Measurements from ENCODE around the gene EBF3.
A peak's percentile ranks its signal among the peaks of the same experiment; 100 is the strongest.

The EBF3 gene

DNA sequence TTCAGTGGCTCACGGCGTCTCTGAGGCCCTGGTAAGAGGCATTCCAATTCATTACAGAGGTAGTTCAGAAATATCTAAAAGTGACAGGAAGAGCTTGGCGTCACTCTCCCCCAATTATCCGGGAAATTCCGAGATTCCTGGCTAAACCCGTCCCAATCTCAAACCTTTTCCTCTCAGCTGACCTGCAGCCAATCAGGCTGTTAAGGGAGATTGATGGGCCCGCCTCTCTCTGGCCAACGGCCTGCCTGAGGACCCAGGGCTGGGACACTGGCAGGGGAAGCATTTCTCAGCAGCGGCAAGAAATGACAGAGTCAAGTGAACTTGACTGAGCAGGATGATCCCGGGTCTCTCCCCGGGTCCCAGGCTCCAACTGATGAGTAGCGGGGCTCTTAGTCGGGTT, 72.3 kb downstream of the EBF3 start:
- no peak for DNase-seq (ENCODE audit: low spot score)

DNA sequence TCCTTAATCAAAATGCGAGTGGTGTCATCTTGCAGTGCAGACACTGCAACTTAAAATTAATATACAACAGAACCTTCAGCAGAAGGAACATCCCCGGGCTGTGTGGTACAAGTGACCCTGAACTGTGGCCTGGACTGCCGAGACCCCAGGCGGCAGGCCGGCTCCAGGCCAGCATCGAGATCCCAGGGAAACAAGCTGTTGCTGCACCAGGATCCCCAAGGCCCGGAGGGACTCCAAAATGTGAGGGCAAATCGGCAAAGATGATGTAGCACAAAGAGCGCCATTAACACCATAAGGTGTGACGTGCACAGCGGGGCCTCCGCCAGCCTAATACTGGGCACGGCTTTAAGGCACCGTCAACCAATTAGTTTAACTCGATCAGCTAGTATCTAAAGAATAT, 73.9 kb downstream of the EBF3 start:
- no peak for DNase-seq (ENCODE audit: low spot score)

DNA sequence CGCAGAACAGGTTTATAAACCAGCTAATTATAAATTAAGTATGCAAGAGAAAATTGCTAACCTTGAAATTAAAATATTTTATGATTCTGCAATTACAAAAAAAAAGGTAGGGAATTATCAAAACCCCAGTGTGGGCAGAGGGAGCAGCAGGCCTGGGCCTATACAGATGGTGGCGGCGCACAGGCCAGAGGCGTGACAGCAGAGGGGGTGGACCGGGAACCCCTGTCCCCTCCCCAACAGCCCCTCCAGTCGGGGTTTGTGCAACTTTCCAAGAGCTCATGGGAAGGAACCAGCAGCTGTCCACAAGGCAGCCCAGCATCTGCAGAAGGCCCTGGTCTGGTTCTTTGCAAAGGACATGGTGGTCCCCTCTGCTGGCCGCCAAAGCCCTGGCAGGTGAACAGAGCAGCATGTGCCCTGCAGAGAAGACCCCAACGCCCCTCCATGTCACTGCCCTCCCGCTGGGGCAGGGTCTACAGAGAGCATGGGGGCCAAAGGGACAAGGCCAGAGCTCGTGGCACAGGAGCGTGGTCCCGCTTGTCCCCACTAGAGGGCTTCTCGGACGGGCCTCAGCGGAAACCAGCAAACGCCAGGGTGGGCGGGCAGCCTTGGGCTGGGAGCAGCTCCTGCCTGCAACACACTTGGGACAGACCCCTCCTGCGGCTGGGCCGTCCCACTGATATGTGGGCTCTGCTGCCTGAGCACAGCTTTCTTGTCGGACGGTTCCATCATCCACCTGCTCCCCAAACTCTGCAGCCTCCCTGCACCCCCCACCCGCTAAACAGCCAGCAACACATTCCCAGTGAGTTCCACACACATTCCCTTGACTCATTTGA, 75.1 kb downstream of the EBF3 start:
- peak; percentile 38 for DNase-seq (ENCODE audit: low spot score)

DNA sequence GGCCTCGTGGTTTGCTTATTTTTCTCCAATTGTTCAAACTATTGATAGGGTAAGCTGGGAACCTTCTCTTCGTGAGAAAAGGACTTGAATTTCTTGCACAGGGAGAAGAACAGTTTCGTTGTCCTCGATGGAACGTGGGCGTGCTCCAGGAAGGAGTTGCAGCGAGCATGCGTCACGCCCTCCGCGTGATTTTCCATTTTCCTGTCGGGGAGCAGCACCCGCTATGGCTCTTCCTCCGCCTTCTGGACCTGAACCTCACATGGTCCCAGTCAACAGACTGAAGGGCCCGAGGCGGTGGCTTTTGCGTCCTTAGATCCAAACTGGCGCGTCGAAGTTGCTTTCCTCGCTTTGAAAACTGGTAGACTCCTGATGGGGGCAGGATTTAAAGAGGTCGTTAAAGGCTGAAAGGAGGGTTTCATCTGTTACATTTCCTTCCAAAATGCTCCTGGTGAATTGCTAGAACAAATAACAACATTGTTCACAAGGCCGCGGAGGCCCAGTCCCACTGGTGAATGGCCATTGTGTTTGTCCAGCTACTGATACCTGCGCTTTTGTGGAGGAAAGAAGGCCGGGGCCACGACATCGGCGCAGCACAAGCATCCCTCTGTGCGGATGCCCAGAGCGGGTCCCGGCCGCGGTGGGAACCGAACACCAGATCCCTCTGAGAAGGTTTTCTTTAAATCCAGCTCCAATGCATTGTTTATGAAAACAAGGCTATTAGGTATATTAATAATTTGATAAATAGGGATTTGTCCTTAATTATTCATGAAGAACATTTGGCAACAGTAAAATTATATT, 75.9 kb downstream of the EBF3 start:
- no peak for DNase-seq (ENCODE audit: low spot score)

DNA sequence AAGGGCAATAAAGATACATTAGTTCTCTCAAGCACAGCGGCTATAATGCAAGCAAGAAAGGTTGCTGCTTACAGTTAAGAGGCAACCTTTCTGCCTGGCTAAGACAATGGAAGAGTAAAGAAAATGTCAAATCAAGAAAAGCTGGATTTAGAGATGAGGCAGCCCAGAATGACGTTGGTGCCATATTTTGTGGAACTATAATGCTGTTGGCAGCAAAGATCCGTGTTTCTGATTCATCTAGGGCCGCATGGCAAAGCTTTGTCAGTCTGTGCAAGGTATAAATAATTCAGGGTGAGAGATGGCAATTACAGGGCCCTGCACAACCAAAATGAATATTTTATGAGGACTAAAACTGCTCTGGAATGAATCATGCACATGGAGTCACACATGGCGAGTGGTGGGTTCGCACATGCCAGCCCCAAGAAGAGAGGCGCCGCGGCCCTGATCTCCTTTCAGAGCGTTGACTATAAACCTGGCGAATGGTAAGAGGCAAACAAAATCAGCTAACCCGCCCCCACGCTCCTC, 76.6 kb downstream of the EBF3 start:
- no peak for DNase-seq (ENCODE audit: low spot score)

DNA sequence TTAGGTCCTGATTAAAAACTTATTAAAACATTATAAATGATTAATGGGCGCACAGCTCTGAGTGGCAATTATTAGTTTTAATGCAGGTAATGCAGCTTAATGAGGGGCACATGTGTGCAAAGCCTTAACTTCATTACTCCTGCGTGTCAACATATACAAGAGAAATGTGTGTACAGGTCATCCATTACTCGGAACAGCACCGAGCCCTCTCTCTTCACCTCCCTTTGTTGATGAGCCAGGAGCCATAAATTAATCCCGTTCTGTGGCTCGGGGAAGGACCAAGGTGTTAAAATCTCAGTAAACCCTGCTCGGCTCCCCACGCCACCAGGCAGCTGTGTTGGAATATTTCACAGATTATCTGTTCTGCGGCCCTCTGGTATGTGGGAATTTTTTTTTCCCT, 77.8 kb downstream of the EBF3 start:
- DNase-seq (ENCODE audit: low spot score): no peak

DNA sequence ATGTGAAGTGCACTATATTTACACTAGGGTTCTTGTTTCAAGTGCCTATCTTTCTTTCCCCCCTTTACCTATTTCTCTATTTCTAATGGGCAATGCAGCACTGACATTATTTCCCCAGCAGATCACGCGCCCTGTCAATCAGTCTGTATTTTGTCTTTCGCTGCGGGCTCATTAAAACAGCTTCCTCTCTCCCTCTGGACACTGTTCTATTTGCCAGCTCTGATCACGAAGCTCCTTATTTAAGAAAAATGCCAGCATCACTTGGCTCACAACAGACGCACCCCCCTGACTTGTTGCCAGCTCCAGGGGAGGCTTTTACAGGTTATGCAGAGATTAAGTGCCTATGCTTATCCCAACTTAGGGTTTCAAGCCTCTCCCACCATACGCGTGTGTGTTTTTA, 78.5 kb downstream of the EBF3 start:
- DNase-seq (ENCODE audit: low spot score): no peak

DNA sequence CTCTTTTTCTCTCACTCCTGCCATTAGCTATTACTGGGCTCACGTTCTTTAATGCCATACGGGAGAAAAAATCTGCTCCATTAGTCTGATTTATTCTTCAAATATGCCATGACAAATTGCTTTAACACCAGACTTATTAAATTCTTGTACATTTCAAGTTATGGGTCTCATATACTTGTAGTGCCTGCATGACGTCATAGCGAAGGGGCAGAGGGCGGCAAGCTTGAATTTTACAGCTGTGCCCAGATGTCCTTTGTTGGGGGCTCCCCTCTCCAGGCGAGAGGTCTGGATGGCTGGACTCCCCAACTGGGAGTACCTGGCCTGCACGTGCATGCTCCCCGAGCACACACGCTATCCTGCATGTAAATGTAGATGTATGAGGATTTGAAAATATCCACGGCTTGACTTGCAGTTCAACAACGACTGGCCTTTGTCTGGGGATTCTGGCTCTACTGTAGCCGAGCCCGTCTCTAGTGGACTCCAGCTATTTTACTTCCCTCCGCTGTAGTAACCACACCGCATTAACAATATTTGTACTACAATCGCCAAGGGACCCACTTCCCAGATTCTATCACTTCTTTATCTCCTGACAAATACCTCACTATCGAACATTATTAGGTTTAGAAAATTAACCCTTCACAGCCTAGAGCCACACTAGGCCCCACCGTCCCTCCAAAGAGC, 79.5 kb downstream of the EBF3 start:
- DNase-seq (ENCODE audit: low spot score): no peak

DNA sequence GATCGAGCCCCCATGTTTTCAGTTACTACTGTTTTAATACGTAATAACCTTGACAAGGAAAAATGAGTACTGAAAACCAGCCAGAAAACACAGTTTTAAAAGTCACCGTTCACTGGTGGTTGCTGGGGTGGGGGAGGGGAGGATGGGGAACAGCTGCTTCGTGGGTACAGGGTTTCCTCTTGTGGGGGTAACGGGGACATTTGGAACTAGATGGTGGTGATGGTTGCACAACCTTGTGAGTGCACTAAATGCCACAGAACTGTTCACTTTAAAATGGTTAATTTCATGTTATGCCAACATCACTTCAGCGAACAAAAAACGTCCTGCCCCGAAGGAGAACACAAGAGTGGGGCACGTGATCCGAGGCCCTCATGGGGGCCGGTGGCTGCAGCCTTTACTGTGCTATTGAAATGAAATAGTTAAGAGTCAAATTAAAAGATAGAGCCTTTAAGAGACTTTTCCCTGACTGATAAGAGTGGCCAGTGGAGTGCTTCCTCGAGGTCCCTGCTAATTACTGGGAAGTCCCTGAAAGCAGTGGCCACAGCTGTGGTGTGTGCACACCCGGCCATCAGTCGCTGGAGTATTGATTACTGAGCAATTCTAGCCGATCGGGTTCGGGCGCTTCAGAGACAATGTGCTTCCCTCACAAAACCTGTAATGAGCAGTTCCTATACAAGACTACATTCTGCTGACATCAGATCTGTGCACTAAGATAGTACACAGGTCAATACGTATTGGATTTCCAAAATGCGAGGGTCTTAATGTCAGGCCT, 80.3 kb downstream of the EBF3 start:
- no peak for DNase-seq (ENCODE audit: low spot score)

DNA sequence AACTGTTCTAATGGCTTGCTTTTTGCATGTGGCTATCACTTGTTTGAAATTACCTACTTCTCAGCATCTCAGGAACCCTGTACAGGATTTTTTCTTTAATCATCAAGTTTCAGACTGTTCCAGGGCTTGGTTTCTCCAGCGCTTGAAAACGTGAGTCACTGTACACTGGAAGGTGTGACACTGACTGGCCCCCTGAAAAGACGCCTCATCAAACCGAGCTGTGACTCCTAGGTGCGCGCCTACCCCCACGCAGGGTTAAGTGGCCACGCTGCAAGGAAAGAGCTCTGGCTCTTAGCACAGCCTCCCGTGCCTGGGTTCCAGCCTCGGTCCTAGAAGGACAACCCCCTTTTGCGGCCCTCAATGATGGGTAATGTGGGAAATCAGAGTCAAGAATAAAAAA, 81.0 kb downstream of the EBF3 start:
- no peak for DNase-seq (ENCODE audit: low spot score)

DNA sequence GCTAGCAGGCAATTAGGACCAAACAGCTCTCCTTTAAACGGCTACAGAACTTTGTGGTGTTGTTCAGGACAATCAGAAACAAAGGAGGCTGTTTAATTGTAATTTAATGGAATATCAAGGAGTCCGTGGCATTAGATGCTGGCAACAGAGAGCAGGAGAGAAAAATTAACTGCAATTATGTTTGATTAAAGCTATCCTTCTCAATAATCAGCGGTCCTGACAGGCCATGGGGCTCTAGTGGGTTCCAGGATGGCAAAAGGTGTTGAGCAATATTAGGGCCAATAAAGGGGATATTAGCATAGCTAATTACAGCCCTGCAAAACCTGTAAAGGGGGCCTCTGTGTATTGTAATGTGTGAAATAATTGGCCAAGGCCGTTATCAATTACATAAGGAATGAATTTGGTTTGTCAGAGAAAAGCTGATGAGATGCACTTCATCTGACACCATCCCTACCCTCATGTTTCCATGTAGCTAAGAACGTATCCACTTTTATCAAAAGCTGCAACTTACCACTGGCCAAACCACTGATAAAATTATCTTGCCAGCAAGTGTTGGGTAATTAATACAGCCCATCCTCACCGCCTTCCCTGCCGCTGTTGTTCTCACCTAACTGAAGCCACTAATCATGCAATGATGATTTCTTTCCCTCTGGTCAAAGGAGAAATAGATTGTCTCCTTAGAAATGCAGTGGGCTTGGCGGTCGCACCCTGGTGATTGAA, 81.6 kb downstream of the EBF3 start:
- no peak for DNase-seq (ENCODE audit: low spot score)

DNA sequence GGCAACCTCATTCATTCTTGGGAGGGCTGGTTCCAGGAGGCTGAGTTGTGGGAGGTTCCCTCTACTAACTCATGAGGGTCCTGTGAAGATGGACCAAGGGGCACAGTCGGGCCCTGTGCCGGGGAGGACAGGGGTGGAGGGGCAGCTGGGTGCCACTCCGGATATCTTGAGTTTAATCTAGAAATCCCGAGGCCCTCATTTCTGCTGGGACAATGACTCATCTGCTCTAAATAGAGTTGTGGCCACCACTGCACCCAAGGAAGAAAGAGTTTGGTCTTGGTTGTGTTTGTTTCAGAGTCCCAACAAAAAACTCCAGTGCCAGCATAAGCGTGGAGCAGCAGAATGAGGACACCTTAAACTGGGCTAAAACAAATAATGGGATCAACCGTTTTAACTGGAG, 82.4 kb downstream of the EBF3 start:
- no peak for DNase-seq (ENCODE audit: low spot score)

DNA sequence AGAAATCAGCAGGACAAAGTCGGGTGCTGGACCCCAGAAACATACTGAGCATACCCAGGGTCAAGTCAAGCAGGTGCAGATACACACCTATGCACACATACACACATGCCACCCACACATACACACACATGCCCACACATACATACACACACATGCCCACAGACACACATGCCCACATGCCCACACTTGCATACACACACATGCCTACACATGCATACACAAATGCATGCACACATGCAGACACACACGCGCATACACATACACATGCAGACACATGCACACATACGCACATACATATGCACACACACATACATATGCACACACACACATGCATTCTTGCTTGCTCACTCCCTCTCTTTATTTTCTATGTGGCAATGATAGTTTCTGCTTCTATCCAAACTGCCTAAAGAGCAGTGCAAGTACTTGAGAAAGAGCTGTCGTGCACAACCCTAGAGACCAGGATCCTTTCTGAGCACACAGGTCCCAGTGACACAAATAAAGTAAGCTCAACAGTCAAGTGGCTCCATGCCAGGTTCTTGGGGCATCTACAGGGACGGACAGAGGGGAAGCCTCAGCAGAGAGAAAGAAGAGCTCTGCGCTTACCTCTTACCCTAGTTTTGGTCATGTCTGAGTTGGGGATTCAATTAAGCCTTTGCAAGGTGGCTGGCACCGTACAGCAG, 83.7 kb downstream of the EBF3 start:
- DNase-seq (ENCODE audit: low spot score): no peak

DNA sequence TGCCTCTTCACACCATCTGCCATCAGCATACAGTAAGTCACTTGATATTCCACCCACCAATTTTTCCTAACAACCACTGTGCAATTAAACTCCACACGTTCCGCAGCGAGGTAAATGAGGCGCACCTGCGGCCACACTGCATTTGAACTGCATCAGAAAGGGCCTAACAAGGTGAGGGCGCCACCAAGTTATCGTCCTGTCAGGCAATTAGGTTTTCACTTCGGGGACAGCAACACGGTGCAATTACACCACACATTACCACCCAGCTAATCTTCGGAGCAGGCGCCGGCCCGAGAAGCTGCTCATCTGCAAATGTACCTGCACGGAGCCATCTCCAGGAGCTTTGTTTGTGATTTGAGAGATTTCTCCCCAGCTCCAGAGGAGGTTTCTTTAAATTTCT, 84.4 kb downstream of the EBF3 start:
- no peak for DNase-seq (ENCODE audit: low spot score)

DNA sequence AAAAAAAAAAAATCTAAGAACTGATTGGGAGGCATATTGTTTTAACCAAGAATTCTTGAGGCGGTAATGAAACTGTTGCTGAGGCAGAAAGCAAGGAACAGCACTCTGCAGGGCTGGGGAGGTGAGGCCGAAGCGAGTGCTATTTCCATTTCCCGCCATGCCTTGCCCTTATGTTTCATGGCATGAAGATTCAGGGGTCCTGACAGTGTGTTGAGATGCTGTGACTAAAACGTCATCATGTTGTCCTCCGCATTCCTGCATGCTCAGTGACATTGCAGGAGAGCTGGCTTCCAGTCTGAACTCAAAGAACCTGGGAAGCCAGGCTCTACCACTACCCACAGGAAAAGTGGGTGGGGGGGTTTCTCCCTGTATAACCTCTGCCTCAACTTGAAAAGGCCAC, 85.2 kb downstream of the EBF3 start:
- no peak for DNase-seq (ENCODE audit: low spot score)

DNA sequence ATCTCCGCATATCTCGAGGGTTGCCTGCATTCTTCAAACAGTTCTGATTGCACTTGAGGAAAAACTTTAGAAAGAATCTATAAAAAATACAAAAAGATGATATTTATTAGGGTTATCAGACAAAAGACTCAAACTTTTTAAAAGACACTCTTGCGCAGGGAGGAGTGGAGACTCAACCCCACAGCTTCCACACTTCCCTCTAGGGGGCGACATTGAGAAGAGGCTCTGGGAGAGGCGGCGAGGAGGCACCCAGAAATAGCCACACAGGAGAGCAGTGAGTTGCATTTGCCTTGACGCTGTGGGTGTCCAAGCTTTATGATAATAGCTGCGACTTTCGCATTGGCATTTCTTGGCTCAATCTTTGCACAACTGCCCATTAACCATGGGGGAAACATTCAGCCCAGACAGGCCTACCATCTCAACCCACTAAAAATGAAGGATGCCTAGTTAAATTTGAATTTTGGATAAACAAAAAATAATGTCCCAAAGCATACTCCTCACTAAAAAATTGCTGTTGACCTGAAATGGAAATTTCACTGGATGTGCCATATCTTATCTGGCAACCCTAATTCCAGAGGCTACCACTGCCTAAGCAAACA, 86.2 kb downstream of the EBF3 start:
- peak; percentile 12 for DNase-seq (ENCODE audit: low spot score)

DNA sequence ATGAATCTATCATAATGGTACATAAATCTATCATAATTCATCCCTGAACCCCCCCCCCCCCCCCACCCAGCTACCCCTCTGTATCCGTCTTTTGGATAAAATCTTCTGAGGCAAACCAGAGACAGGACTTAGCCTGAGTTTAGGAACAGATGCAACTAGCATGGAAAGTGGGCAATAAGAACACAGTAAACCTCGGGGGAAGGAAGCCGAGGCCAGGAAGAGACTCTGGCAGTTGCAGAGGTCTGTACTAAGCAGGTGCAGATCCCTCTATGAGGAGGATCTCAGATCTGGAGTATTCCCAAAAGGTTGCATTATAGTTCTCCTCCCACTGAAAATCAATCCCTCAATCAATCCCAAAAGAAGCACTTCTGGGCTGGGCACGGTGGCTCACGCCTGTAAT, 87.2 kb downstream of the EBF3 start:
- no peak for DNase-seq (ENCODE audit: low spot score)

DNA sequence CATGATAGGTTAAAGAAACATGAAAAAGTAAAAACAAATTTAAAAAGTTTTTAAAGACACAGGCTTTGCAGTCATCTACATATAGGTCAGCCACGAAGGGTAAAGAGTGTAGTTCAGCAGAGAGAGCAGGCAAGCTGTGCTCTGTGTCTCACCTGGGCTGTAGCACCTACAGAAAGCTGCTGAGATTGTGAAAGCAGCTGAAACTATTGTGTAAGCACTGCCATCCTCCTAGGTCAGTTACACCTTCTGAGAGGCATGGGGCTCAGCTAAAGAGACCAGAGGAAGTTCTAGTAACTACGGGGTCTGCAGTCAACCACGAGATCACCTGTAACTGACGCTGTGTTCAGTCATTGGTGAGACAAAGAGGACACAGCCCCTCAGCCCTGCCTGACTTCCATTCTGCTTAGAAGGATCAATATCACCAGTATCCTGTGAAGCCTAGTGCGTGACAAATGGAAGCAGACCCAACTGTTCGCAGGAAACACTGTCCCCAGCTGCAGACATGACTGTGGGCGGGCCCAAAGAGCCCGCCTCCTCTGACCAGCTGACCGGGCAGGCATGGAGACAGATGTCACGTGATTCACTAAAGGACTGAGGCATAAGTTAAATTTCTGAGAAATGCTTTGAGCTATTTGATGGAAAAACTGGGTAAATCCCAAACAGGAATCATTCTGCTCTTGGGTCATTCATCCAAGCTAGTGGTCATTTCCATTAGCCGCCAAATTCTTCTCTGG, 87.9 kb downstream of the EBF3 start:
- no peak for DNase-seq (ENCODE audit: low spot score)

DNA sequence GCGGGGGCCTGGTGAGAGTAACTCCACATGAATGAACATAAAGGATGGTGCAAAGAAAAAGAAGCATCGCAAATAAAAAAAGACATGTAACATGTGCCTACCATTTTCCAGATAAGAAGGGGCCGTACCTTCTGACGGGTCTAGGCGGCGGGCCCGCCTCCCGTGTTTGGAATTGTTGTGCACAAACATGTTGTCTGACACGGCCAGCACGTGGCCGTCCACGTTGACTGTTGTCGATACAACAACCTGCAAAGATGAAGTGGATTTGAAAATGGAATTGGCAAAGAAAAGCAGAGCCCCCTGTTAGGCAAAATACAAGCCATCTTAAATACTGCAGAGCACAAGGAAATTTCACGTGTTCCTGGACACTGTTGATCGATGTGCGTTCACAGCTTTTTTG, 90.7 kb downstream of the EBF3 start:
- no peak for DNase-seq (ENCODE audit: low spot score)

DNA sequence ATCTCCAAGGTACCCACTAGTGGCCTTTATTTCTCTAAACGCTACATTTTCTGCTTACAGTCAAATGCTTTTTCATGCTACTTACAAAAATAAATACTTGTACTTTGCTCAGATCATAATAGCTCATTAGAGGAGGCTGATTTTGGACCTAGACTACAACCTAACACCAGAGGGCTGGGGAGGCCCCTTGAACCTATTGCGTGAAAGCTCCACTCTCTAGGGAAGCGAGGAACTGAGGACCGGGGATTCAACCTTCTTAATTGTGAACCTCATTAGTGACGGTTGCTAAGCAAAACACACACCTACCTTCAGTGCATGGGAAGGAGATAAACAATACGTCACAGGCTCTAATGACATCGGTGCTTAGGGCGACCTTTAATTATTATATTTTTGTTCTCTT, 92.1 kb downstream of the EBF3 start:
- DNase-seq (ENCODE audit: low spot score): no peak

All from kidney capillary endothelial cell (primary cell).